Esophagus (tissue), 2 donors: ENCODE data around the gene VIPR2. TPM values are rescaled to one million over a fixed set of nuclear protein-coding genes. Genes with fewer than 3 reads are reported as not detected.
"Not testable (repeated sequence)": the region's sequence is repeated elsewhere in the genome, so short reads cannot be mapped to it uniquely, and the experiment has no call there.

ENCODE experiments used
- H3K27ac ChIP-seq, 2 donors: one replicate each; pipeline ENCODE4 v1.5.1; 2013; ENCODE audit warnings: low read depth in 2 of 2, mild to moderate bottlenecking in 2 of 2, inconsistent platforms in 1 of 2, low read length in 1 of 2, moderate library complexity in 1 of 2
- H3K27me3 ChIP-seq, 2 donors: one replicate each; pipeline ENCODE4 v1.6.1; 2013; ENCODE audit warnings: low read length in 2 of 2, control low read depth in 1 of 2, mild to moderate bottlenecking in 1 of 2; ENCODE audit not compliant: insufficient read depth in 2 of 2, control insufficient read depth in 1 of 2
- H3K36me3 ChIP-seq, 2 donors: one replicate each; pipeline ENCODE4 v1.6.1; 2013; ENCODE audit warnings: low read length in 1 of 2; ENCODE audit not compliant: control insufficient read depth in 2 of 2, insufficient read depth in 2 of 2
- H3K4me1 ChIP-seq, 2 donors: one replicate each; pipeline ENCODE4 v1.6.1; 2013; ENCODE audit warnings: low read length in 1 of 2; ENCODE audit not compliant: control insufficient read depth in 2 of 2, insufficient read depth in 2 of 2
- H3K4me3 ChIP-seq, 2 donors: one replicate each; pipeline ENCODE4 v1.5.1; 2013; ENCODE audit warnings: low read length in 2 of 2, mild to moderate bottlenecking in 2 of 2, low read depth in 1 of 2, moderate library complexity in 1 of 2
- H3K9me3 ChIP-seq, 2 donors: one replicate each; pipeline ENCODE4 v1.6.1; 2013; ENCODE audit warnings: mild to moderate bottlenecking in 2 of 2, low read depth in 1 of 2, low read length in 1 of 2, moderate library complexity in 1 of 2; ENCODE audit not compliant: control insufficient read depth in 2 of 2, insufficient read depth in 1 of 2
- WGBS, 2 donors: extraction: QIAGEN DNeasy Blood & Tissue Kit; methylation state at CpG; one replicate each; pipeline ENCODE4 v1.1.7; 2013; 5-methylcytosine and 5-hydroxymethylcytosine counted together
- polyA plus RNA-seq, 2 donors: library from polyadenylated mRNA; stranded (reverse); fragments of 200-250 nt; gene quantifications; one replicate each; pipeline ENCODE4 v1.2.3, GENCODE V29; 2013
- donor health status: healthy with polysubstance abuse.
- donor health status: Bipolar disorder and iron deficiency.

Gene VIPR2
- polyA plus RNA-seq, 2 donors, result 0.39 to 0.40 TPM

DNA sequence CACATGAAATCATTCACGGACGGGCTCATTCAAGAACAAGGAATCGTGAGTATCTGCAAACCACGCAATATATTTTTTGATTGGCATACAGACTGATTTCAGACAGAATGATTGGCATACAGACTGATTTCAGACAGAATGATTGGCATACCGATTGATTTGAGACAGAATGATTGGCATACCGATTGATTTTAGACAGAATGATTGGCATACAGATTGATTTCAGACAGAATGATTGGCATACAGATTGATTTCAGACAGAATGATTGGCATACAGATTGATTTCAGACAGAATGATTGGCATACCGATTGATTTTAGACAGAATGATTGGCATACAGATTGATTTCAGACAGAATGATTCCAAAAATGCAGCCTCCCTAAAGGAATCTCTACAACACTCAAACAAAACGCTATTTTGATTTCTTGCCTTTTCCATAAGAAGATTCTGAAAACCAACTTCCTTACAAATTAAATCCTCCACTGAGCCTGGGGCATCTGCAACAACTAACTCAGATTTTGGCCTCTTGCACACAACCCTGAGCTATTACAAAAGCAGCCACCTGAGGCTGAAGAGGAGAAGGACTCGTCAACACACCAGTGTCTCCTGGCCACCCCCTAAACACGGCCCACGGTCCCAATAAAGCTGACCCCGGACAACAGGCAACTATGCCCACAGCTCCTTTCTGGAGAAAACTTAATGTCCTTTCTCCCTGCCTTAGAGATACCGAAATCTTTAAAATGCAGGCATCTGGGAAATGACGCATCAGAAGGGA lies 11.8 kb downstream of the VIPR2 start:
- H3K27ac ChIP-seq, H3K4me1 ChIP-seq, H3K4me3 ChIP-seq, H3K27me3 ChIP-seq, H3K36me3 ChIP-seq, H3K9me3 ChIP-seq: not testable (repeated sequence)
- whole genome bisulfite sequencing, 2 donors, result 80 to 86% methylated on average over 10 to 13 of the region's 14 CpGs

DNA sequence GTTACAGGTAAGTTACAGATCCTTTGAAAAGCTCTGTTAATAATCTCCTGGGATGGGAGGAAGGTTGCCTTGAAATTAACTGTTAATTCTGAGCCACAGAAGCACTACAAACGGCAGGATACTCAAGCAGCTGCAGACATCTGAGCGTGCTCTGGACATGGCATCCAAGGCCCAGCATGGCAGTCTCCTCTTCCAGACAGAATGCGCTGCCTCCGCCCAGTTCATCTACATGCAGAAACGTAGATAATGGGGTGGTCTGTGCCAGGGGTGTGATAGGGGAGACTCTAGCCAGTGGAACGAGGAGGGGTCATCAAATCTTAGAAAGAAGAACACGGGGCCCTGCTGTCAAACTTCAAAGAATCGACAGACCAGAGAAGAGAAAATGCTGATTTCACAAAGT lies 13.8 kb downstream of the VIPR2 start:
- Histone ChIP-seq H3K36me3 (no peaks in the 10 kb centered on the region), H3K27me3 (no peaks in the 10 kb centered on the region), H3K4me1 (no peaks in the 10 kb centered on the region), H3K27ac (no peak overlapping the region), H3K4me3 (no peak overlapping the region), H3K9me3 (no peaks in the 10 kb centered on the region)
- 72 to 76% methylated on average over 8 of the region's 8 CpGs for WGBS, 2 donors

DNA sequence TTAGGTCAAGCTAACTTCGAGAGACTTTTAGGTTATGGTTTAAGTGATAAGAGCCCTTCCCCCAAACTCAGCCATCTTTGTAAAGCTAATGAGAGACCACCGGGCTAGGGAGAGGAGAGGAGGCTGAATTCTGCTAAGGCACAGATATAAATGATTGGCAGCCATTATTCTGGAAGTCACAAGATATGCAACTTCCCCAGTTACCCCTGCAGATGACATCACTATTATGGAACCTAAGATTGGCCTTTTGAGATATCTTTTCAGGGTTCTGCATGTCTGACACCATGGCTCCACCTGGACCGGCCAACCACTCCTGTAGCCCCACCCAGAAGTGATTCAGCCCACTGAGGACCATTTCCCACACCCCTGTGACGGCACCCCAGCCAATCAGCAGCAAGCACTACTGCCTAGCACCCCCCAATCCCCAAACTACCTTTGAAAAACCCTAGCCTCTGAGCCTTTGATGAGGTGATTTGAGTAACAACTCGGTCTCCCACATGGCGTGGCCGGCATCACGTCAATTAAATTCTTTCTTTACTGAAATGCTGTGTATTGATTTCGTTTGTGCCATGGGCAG lies 14.4 kb downstream of the VIPR2 start:
- no peaks in the 10 kb centered on the region for H3K9me3 ChIP-seq
- no peaks in the 10 kb centered on the region for H3K36me3 ChIP-seq
- H3K27me3 ChIP-seq, result no peaks in the 10 kb centered on the region
- H3K4me1 ChIP-seq, result no peaks in the 10 kb centered on the region
- no peak overlapping the region for H3K4me3 ChIP-seq
- H3K27ac ChIP-seq, result no peak overlapping the region
- 85 to 87% methylated on average over 9 of the region's 9 CpGs for WGBS, 2 donors

DNA sequence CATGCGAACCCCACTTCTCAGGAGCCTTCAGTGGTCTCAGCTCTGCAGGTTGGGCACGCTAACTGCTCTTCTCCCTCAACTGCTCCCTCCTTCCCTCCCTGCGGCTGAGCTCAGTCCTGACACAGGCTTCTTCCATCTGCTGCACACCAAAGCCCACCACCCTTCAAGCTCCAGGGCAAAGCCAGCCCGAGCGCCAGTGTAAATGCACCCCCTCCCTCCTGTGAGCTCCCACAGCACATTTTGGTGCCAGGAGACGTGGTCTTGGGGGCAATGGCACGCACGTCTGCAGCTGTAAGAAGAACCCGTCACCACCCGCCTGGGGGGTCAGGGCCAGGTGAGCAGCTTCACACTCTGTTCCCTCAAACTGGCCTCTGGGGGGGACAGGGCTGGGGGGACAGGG lies 15.9 kb downstream of the VIPR2 start:
- 86 to 88% methylated on average over 10 of the region's 10 CpGs for WGBS, 2 donors
- no peaks in the 10 kb centered on the region for H3K27me3 ChIP-seq
- H3K36me3 ChIP-seq, result no peaks in the 10 kb centered on the region
- no peaks in the 10 kb centered on the region for H3K4me1 ChIP-seq
- H3K4me3 ChIP-seq, result no peak overlapping the region
- no peaks in the 10 kb centered on the region for H3K9me3 ChIP-seq
- no peak overlapping the region for H3K27ac ChIP-seq

DNA sequence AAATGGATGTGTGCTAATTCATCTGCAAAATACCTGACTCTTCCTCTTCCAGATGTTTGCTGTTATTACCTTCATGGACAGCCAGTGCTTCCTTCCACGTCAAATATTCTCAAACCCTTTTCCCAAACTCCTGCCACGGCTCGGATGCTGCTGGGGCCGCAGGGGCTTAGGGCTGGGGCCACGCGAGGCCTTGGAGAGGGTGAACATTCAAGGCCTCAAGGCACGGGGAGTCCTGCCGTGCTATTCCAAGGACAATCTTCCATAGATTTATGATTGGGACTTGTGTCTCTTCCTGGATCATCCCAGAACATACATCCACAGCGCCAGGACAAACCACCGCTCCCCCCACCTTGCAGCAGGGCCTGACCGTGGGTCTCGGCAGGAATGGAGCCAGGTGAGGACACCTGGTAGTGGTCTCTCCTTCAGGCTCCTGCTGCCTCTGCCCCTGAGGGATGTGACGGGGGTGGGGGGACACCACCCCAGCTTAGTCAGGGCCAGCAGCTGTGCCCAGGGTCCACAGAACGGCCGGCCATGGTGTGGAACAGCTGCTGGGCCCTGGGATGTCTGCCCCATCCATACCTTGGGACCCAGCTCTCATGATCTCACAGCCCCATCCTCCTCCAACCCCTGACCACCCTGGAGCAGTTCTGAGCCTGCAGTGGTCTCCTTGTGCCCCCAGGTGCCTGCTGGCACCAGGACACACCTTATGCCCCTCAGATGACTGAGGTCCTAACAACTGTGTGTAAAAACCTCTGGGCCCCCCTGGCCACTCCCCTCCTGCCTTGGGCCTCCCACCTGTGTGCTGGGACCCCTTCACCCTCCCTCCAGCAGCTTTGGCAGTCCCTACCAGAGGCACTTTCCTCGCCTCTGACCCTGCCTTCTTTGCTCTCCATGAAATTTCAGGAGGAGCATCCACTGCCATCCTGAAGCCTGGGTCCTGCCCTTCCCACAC lies 16.7 kb downstream of the VIPR2 start:
- H3K9me3 ChIP-seq, result no peaks in the 10 kb centered on the region
- no peak overlapping the region for H3K27ac ChIP-seq
- WGBS, 2 donors, result 90 to 93% methylated on average over 16 of the region's 16 CpGs
- no peaks in the 10 kb centered on the region for H3K4me1 ChIP-seq
- no peaks in the 10 kb centered on the region for H3K27me3 ChIP-seq
- H3K36me3 ChIP-seq, result no peaks in the 10 kb centered on the region
- no peak overlapping the region for H3K4me3 ChIP-seq

DNA sequence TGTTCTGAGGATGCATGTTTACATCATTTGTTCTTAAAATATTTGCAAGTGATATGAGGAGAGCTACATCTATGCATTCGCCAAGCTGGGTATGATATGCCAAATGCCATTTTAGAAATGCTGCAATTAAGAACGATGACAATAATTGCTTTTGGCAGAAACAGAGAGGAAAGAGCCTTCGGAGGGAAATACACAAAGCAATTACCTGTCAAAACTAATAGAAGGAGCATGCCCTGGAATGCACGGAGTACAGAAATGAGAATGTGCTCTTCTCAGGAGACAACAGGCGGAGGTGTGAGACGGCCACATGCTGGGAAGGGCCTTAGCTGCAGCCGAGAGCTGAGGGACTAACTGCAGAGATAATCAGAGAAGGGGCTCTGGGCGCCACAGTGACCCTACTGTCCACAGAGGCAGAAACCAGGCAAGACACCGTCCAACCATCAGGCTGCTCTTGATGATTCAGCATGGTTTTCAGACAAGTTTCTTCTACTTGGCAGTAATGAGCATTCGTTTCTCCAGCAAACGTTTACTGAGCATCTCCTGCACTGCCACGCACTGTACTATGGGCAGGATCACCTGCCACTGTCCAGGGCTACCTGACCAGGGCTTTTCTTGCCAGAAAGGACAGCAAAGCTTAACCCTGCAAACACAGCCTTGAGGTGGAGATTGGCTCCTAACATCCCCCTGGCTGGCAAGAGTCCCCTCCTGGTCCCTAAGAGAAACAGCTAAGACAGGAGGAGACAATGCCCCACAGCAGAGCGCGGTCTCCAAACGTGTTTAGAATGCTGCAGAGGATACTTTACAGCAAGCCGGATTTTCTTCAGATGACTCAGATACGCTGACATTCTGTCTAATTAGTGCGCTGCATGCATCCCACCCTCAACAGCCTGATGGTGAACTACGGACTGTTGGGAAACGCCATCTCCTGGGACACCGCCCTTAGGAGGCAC lies 18.1 kb downstream of the VIPR2 start:
- H3K27ac ChIP-seq, result no peak overlapping the region
- H3K4me1 ChIP-seq, result no peaks in the 10 kb centered on the region
- WGBS, 2 donors, result 73 to 75% methylated on average over 21 of the region's 21 CpGs
- H3K9me3 ChIP-seq, result no peaks in the 10 kb centered on the region
- H3K36me3 ChIP-seq, result no peaks in the 10 kb centered on the region
- H3K27me3 ChIP-seq, result no peaks in the 10 kb centered on the region
- H3K4me3 ChIP-seq, result no peak overlapping the region

DNA sequence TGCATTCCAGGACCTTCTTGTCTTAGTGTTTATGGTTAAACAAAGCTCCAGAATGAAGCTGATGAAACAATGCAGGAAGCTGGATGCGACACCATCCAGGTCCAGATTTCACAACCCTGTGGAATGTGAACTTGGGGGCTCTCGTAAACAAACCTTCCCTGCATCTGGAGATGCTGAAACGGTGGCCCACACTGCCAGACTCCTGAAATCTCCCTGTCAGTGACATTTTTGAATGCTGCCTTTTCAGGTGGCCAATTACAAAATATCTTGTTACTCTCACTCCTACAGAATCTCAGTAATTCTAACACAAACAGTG lies 18.8 kb downstream of the VIPR2 start:
- WGBS, 2 donors, result 54 to 73% methylated on average over 3 of the region's 3 CpGs

DNA sequence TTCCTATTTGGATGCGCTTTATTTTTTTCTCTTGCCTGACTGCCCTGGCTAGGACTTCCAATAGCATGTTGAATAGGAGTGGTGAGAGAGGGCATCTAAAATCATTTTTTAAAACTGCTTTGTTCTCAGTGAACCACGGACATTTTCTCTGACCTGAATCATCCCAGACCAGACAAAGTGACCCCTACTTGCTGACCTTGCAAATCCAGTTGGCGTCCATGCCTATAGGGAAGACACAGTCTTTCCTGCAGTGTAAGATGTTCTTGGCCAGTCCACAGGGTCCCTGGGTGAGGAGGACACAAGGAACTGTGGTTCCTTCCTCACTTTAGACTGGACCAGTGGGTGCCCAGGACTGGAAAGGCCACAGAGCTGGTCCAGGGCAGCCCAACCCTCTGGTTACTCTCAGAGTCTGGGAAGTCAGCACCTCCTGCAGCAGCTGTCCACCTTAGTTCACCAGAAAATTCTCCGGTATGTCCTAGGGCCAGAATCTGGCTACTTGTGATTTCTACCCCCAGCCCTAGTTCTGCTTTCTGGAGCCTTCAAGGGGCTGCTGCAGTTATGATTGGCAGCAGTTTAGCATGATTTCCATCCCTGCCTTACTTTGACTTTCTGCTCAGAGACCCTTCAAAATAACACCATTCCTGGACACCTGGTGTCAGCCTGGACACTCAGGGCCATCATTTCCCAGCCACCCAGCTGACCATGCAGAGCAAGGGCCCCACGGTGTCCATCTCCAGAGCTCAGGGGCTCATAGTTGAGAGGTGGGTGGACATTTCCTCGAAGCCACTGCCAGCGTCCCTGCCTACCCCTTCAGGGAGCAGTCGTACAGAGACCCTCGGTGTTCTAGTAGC lies 19.3 kb downstream of the VIPR2 start:
- WGBS, 2 donors, result 75 to 82% methylated on average over 9 of the region's 9 CpGs

More for the DNA sequence above, 18.8 kb downstream of the VIPR2 start:
- Histone ChIP-seq H3K4me1 (no peaks in the 10 kb centered on the region), H3K27me3 (no peaks in the 10 kb centered on the region), H3K36me3 (no peaks in the 10 kb centered on the region), H3K9me3 (no peaks in the 10 kb centered on the region), H3K27ac (no peak overlapping the region), H3K4me3 (no peak overlapping the region)

More for the DNA sequence above, 19.3 kb downstream of the VIPR2 start:
- H3K4me1 ChIP-seq, result no peaks in the 10 kb centered on the region
- H3K27ac ChIP-seq, result no peak overlapping the region
- no peak overlapping the region for H3K4me3 ChIP-seq
- no peaks in the 10 kb centered on the region for H3K9me3 ChIP-seq
- no peaks in the 10 kb centered on the region for H3K27me3 ChIP-seq
- H3K36me3 ChIP-seq, result no peaks in the 10 kb centered on the region
